ENCODE results near the gene ATP10B.
"Not testable (repeated sequence)": the region's sequence is repeated elsewhere in the genome, so short reads cannot be mapped to it uniquely, and the experiment has no call there.

DNA sequence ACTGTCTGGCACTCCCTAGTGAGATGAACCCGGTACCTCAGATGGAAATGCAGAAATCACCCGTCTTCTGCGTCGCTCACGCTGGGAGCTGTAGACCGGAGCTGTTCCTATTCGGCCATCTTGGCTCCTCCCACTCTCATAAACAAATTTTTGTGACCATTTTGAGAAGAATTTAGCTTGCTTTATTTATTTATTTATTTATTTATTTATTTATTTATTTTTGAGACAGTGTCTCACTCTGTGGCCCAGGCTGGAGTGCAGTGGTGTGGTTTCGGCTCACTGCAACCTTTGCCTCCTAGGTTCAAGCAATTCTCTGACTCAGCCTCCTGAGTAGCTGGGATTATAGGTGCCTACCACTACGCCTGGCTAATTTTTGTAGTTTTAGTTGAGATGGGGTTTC lies 136.5 kb downstream of the ATP10B start:
- TF ChIP-seq, protein P1, sequence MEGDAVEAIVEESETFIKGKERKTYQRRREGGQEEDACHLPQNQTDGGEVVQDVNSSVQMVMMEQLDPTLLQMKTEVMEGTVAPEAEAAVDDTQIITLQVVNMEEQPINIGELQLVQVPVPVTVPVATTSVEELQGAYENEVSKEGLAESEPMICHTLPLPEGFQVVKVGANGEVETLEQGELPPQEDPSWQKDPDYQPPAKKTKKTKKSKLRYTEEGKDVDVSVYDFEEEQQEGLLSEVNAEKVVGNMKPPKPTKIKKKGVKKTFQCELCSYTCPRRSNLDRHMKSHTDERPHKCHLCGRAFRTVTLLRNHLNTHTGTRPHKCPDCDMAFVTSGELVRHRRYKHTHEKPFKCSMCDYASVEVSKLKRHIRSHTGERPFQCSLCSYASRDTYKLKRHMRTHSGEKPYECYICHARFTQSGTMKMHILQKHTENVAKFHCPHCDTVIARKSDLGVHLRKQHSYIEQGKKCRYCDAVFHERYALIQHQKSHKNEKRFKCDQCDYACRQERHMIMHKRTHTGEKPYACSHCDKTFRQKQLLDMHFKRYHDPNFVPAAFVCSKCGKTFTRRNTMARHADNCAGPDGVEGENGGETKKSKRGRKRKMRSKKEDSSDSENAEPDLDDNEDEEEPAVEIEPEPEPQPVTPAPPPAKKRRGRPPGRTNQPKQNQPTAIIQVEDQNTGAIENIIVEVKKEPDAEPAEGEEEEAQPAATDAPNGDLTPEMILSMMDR (IDR thresholded peaks at IDR 0.05): not testable (repeated sequence)
- not testable (repeated sequence) for TF ChIP-seq POLR2A (IDR thresholded peaks at IDR 0.05)

Data from adrenal gland (tissue), 5 donors.